Measurements from ENCODE around the gene PGS1.
A peak's percentile ranks its signal among the peaks of the same experiment; 100 is the strongest.

PGS1 gene

DNA sequence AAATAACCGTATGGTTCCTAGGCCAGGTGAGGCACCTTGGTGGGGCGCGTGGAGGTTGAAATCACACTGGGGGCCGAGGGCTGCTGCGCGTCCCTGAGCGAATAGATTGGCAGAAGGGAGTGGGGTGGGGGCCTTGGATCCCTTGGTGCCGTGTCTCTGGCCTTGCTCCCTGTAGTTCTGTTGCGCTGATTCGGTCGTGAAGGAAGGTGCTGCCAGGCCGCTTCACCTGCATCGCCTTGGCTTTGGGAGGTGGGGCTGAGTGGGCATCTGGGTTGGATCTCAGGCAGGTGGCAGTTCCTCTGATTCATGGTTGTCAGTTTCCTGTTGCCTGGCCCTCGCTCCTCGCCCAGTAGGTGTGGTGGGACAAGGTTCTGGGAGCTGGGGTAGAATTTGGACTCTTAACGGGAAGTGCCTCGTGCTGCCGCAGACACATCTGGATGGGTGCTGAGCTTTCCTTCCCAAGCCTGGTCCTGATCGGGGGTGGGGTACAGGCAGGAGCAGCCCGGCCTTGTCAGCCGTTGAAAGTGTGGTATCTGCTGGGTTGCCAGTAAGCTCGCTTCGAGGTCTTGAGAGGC is 30.1 kb downstream of the PGS1 start:
- DNase-seq (ENCODE audit: low read depth in 2 of 2): no peak

DNA sequence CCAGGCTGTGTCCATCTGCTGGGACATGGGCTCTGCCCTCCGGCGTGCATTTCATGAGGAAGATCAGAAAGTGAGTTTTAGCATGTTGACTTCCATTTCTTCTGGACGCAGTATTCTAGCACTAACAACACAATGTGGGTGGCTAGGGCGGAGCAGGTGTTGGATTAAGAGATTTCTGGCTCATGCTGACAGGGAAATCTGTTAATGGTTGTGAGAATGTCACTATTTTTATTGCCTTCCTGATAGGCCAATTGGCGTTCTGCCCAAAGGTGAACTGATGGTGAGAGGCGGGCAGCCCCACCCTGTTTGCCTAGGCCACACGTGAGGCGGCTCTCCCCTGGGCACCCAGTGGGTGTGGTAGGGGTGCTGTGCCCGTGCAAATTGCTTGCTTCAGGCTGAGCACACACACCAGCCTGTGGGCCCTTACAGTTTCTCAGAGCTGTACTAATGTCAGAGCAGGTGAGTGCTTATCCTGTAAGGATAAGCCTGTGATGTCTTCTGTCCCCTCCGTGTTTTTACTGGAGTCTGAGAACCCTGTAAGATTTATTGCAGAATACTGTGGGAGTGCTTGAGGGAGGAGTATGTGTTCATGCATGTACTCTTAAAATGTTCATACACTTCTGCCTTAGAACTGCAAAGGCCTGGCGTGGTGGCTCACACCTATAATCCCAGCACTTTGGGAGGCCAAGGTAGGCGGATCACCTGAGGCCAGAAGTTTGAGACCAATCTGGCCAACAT is 30.9 kb downstream of the PGS1 start:
- DNase-seq (ENCODE audit: low read depth in 2 of 2): no peak

DNA sequence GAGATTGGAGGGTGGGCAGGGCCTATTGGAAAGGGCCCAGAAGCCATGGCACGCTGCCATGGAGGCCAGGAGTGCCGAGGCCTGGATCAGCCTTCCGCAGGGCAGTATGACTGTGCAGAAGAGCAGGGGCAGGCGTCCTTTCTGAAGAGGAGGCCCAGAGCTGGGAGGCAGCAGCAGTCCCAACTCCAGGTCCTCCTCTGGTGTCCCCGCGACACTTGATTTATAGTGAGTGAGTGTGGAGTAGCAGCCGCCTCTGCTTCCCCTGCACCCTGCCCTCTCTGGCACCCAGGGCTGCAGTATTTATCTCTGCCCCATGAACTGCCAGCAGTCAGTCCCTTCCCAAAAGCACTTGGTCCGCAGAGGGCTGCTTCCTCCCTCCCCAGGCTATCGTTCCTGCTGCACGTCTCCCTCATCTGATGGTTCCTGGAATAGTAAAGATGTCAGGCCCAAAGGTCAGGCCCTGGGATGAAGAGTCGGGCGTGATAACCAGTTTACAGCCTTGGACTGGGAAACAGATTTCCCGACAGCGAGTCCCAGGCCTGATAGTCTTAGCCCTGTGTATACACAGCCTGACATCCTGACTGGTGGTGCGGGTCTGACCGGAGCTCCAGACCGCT is 32.9 kb downstream of the PGS1 start:
- DNase-seq (ENCODE audit: low read depth in 2 of 2): no peak

- peak; percentile 12 to 48 for DNase-seq (ENCODE audit: low read depth in 2 of 2)
These were observed 34.0 kb downstream of the PGS1 start for GRCh38 chr17:78412403-78412802.

GRCh38 chr17:78414178-78415162 is 36.0 kb downstream of the PGS1 start:
- DNase-seq (ENCODE audit: low read depth in 2 of 2): peak; percentile 26 to 29

DNA sequence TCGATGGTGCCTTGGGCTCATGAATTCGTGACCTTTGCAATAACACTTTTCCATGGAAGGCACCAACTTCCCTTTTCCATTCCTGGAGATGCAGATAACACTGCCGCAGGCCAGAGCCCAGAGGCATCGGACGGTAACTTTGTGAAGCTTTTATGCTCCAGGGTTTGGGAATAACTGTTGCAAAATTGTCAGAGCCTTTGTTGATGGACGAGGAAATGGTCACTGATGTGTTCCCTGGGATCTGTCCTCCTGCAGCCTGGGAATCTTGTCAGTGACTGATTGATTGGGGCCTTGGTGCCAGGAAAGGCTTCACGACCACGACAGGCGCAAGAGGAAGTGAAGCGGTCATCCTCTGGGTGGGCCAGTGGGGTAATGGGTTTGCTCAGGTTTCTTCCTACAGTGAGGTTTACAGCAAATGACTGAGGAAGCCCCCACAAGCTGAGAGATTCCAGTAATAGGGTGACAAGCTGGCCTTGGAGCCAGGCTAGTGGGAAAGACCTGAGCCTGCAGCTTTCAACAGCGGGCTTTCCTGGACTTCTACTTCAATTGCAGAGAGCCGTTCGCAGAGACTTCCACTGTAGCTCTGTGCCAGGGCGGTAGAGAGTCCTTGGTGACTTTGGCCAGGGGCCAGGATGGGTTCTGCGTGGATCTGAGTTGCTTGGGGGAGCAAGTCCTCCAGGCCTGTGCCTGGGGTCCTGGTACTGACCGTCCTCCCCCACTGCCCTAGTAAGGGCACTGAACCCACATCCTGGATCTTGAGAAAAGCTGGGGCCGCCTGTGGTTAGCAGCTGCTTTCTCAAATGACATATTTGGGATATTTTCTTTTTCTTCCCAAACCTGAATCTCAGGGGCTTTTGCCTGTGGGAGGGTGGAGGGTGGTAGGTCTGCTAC is 37.6 kb downstream of the PGS1 start:
- no peak for DNase-seq (ENCODE audit: low read depth in 2 of 2)

DNA sequence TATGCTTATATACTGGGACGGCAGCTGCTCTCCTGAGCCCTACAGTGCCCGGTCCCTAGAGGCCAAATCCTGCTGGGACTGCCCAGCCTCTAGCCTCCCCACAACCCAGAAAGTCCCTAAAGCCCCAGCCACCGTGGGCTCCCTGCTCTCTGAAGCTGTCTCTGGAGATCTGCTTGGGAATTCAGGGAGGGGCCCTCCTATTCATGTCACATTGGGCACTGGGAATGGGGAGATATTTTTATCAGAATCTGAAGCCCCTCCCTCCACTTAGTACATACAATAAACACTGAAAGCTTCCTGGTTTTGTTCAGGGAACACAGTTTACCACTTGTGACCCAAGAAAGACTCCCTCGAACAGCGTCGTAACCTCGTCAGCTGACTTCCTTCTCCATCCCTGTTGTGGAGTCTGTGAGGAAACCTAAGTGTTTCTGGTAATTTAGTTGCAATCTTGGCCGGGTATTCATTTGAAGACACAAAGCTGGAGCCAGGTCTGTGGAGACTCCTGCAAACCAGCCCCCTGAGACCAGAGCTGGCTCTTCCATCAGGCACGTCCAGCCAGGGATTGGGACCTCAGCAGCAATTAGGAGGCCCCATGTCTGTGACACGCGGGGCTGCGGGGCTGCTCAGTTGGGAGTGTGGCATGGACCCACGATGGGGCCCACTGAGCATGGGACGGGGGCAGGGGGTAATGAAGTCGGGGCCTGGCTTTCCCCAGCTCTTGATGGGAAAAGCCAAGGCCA is 38.5 kb downstream of the PGS1 start:
- DNase-seq (ENCODE audit: low read depth in 2 of 2): no peak

- DNase-seq (ENCODE audit: low read depth in 2 of 2): no peak
These were observed 39.1 kb downstream of the PGS1 start for GRCh38 chr17:78417531-78417909.

DNA sequence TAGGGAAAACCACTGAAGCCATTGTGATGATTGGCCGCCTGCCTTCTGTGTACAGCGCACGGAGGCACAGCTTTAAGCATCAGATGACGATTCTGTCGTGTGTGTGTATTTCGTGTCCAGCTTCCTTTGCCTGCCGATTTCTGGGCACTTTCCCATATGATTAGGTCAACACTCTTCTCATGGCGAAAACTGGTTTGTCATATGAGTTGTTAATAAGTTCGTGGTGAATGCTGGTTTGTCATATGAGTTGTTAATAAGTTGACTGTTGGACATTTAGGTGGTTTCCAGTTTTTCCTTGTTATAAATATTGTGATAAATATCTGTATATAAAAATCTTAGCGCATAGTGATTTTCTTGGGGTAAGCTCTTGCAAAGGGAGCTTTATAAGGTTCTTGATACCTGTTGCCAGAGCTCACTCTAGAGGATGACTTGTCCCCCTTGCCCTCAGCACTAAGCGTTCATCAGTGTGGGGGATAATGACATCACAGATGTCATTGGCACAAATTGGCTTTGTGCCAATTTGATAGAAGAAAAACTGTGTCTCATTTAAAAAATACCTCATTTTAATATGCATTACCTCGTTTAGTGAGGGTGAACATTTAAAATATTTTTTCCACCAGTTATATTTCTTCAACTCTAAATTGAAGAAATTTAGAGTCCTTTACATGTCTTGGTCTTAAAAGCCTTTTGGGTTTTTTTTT is 40.0 kb downstream of the PGS1 start:
- DNase-seq (ENCODE audit: low read depth in 2 of 2): no peak

DNA sequence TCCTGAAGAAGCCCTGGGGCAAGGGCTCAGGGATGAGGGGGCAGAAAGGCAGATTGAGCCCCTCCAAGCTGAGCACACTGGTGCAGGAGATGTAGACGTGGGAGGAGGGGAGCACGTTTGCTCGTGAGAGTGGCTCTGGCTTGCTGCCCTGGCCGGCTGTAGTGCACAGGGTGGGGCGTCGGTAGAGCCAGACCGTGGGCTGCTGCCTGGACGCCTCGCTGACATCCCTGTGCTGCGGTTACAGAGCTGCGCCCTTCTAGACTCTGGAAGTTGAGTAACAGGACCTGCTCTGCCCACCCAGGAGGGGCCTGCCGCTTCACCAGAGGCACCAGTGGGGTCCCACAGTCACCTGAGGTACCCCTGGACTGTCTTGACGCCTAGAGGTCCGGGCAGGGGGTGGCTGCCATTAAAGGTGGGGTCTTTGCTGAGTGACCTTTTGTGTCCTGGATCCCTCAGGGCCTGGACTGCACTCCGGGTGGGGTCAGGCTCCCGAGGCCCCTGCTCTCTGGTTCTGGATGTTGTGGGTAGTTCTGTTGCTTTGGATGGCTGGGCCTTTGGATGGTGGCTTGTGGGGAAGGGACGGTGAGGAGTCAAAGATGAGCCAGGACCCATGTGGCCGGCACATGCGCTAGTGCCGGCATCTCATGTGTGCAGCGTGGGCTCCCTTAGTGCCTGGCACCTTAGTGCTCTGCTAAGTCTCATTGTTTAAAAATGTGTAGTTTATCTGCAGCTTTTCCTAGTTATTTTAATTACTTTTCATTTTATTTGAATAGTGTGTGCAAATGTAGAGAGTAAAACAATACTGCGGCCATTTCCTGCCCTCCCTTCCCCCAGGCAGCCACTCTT is 41.7 kb downstream of the PGS1 start:
- DNase-seq (ENCODE audit: low read depth in 2 of 2): no peak

DNA sequence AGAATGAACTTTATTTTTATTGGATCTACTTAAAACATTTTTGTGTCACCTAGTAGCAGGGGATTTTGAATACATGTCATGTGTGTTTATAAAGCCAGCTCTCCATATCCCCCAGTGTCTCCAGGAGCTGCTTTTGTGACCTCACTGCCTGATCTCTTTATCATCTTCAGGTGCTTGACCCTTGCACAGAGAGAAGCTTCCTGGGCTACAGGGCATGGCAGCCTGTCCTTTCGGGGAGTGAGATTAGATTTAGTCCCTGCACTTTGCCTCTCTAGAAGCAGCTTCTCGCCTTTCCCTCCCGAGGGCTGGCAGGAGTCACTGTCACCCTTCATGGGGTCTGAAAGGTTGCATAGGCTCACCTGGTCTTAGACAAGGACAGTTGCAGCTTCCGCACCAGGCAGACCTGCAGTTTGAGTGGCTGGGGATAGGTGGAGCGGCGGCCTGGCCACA is 42.7 kb downstream of the PGS1 start:
- DNase-seq (ENCODE audit: low read depth in 2 of 2): no peak

DNA sequence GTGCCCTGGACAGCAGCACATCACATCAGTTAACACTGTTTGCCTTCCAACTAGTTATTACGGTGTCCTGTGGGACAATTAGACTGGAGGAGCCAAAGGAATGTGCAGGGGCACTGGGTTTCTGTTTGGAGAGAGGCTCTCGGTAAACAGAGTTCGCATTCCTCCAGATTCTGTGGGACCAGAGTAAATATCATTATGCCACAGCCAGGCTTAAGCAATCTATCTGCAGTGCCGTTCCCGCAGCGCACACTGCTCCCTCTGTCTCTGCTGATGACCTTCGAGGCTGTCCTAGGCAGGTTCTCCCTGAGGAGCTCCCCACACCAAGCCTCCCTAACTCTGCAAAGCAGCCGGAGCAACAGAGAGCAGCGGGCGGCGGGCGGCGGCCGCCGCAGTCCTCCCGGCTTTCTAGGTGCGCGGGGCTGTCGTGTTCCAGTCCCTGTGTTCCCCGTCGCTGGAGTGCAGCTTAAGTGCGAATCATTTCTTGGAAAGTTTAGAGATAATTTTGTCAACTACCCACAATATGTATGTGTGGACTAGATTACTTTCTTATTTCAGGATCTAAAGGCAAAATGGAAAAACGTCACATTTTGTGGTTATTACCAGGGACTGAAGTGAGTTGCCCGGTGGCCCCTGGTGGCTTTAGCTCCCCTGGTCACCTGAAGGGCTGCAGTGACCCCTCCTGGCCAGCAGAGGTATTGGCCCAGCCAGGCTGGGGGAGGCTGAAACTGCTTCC is 43.3 kb downstream of the PGS1 start:
- peak; percentile 54 to 63 for DNase-seq (ENCODE audit: low read depth in 2 of 2)

DNA sequence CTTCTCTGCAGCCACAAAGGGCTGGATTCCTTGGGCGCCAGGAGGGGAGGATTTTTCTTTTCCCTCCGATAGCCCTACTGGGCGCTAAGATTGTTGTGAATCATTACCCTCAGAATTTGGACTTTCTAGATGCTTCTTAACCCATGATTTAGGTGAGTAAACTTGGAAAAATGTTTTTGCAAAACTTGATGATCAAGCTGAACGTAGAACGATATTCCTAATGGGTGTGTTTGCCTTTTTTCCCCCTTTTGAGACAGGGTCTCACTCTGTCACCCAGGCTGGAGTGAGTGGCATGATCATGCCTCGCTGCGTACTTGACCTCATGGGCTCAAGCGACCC is 43.8 kb downstream of the PGS1 start:
- no peak for DNase-seq (ENCODE audit: low read depth in 2 of 2)

- no peak for DNase-seq (ENCODE audit: low read depth in 2 of 2)
These were observed 44.6 kb downstream of the PGS1 start for GRCh38 chr17:78422872-78423588.

GRCh38 chr17:78423961-78424675 is 45.7 kb downstream of the PGS1 start:
- DNase-seq (ENCODE audit: low read depth in 2 of 2): no peak

GRCh38 chr17:78425429-78425828 is 47.0 kb downstream of the PGS1 start:
- DNase-seq (ENCODE audit: low read depth in 2 of 2): no peak
